GM12878 (cell line): ENCODE measurements around the gene MEN1. TPM values are rescaled to one million over a fixed set of nuclear protein-coding genes. Genes with fewer than 3 reads are reported as not detected.

ENCODE experiments used
- ATF3 ChIP-seq: IDR thresholded peaks from 2 replicates; pipeline ENCODE4 v1.6.1; 2011; ENCODE audit warnings: low read depth, mild to moderate bottlenecking, low read length, moderate library complexity, borderline replicate concordance; ENCODE audit errors: extremely low read depth
- CHD4 ChIP-seq: fragments of 200-600 bp; sonication (generic); IDR thresholded peaks from 2 replicates; pipeline ENCODE4 v1.6.1; 2016; ENCODE audit warnings: mild to moderate bottlenecking
- CREM ChIP-seq: IDR thresholded peaks from 2 replicates; pipeline ENCODE4 v1.6.1; 2014; ENCODE audit warnings: antibody characterized with exemption, low read depth
- ESRRA ChIP-seq: IDR thresholded peaks from 2 replicates; pipeline ENCODE4 v1.6.1; 2012; ENCODE audit warnings: mild to moderate bottlenecking, low read length, improper control_type of control experiment
- EZH2 ChIP-seq: IDR thresholded peaks from 2 replicates; pipeline ENCODE4 v1.6.1; 2012; ENCODE audit warnings: low read depth, mild to moderate bottlenecking, control low read depth, inconsistent platforms, low read length, borderline replicate concordance; ENCODE audit not compliant: control insufficient read depth
- GATAD2B ChIP-seq: fragments of 450-650 bp; conservative IDR thresholded peaks from 2 replicates; pipeline ENCODE4 v1.6.1; 2017; ENCODE audit warnings: low read depth, mild to moderate bottlenecking, moderate library complexity
- HDAC6 ChIP-seq: fragments of 200-600 bp; sonication (generic); IDR thresholded peaks from one replicate; pipeline ENCODE4 v1.8.0; 2017; ENCODE audit warnings: antibody characterized with exemption; ENCODE audit not compliant: unreplicated experiment
- IKZF1 ChIP-seq: fragments of 450-650 bp; conservative IDR thresholded peaks from 2 replicates; pipeline ENCODE4 v1.6.1; 2017; ENCODE audit warnings: antibody characterized with exemption, mild to moderate bottlenecking
- IKZF2 ChIP-seq, 2 experiments: fragments of 450-650 bp; IDR thresholded peaks; 2 replicates each; pipeline ENCODE4 v1.6.1; 2017; ENCODE audit warnings: mild to moderate bottlenecking in 2 of 2, moderate library complexity in 2 of 2
- IRF4 ChIP-seq: IDR thresholded peaks from 2 replicates; pipeline ENCODE4 v1.6.1; 2011; ENCODE audit warnings: low read depth, low read length
- JUNB ChIP-seq: IDR thresholded peaks from 2 replicates; pipeline ENCODE4 v1.6.1; 2016; ENCODE audit warnings: antibody characterized with exemption, mild to moderate bottlenecking
- KLF5 ChIP-seq: fragments of 450-650 bp; IDR thresholded peaks from 2 replicates; pipeline ENCODE4 v1.6.1; 2014; ENCODE audit warnings: mild to moderate bottlenecking; ENCODE audit not compliant: partially characterized antibody
- MTA3 ChIP-seq: IDR thresholded peaks from 2 replicates; pipeline ENCODE4 v1.6.1; 2012; ENCODE audit warnings: low read length, inconsistent platforms, borderline replicate concordance
- NFIC ChIP-seq: IDR thresholded peaks from 2 replicates; pipeline ENCODE4 v1.6.1; 2012; ENCODE audit warnings: low read depth, mild to moderate bottlenecking, inconsistent platforms, low read length, moderate library complexity
- NFYB ChIP-seq: IDR thresholded peaks from 2 replicates; pipeline ENCODE4 v1.6.1; 2011; ENCODE audit warnings: low read depth, mild to moderate bottlenecking, low read length, improper control_type of control experiment, moderate library complexity; ENCODE audit not compliant: insufficient read depth
- NKRF ChIP-seq: fragments of 450-650 bp; conservative IDR thresholded peaks from 2 replicates; pipeline ENCODE4 v1.6.1; 2017; ENCODE audit warnings: mild to moderate bottlenecking, moderate library complexity
- RB1 ChIP-seq: fragments of 450-650 bp; formaldehyde crosslinking; IDR thresholded peaks from 2 replicates; pipeline ENCODE4 v1.6.1; 2017; ENCODE audit warnings: mild to moderate bottlenecking, borderline replicate concordance
- SKIL ChIP-seq: fragments of 450-650 bp; IDR thresholded peaks from 2 replicates; pipeline ENCODE4 v1.6.1; 2017; ENCODE audit warnings: mild to moderate bottlenecking, low read depth, inconsistent platforms; ENCODE audit not compliant: poor library complexity, severe bottlenecking
- SMC3 ChIP-seq: IDR thresholded peaks from 2 replicates; pipeline ENCODE4 v1.6.1; 2011; ENCODE audit warnings: low read length, improper control_type of control experiment, borderline replicate concordance
- SREBF1 ChIP-seq: IDR thresholded peaks from 2 replicates; pipeline ENCODE4 v1.6.1; 2012; ENCODE audit warnings: mild to moderate bottlenecking, low read length
- SUPT20H ChIP-seq: IDR thresholded peaks from 2 replicates; pipeline ENCODE4 v1.6.1; 2011; ENCODE audit warnings: low read depth, mild to moderate bottlenecking, low read length, moderate library complexity, borderline replicate concordance; ENCODE audit not compliant: control insufficient read depth
- TARDBP ChIP-seq: IDR thresholded peaks from 2 replicates; pipeline ENCODE4 v1.6.1; 2016; ENCODE audit warnings: borderline replicate concordance
- TCF12 ChIP-seq: IDR thresholded peaks from 2 replicates; pipeline ENCODE4 v1.6.1; 2011; ENCODE audit warnings: low read depth, mild to moderate bottlenecking, low read length
- TCF3 ChIP-seq: IDR thresholded peaks from 2 replicates; pipeline ENCODE4 v1.6.1; 2012; ENCODE audit warnings: low read depth, mild to moderate bottlenecking, low read length, borderline replicate concordance; ENCODE audit not compliant: insufficient read depth
- WRNIP1 ChIP-seq: IDR thresholded peaks from 2 replicates; pipeline ENCODE4 v1.6.1; 2011; ENCODE audit warnings: low read depth, low read length, improper control_type of control experiment, borderline replicate concordance
- polyA plus RNA-seq, 11 experiments: library from polyadenylated mRNA; depleted of rRNA in 4 of 11; unstranded in 6 of 11; stranded (reverse) in 5 of 11; fragments of >200 nt; fragmentation: Nextera tagmentation in 4 of 11; fragmentation: Illumina TruSeq in 1 of 11; extraction: Ambion mirVana in 4 of 11; extraction: Trizol in 1 of 11; gene quantifications; 1 replicate in 1 of 11; 2 replicates in 10 of 11; pipeline versions ENCODE4 v1.2.1 to v1.2.3, GENCODE V29; 2011 to 2016; ENCODE audit warnings: inconsistent platforms in 2 of 11, missing spikeins in 2 of 11, low read depth in 1 of 11
- total RNA-seq, 4 experiments: library from RNA; depleted of rRNA in 3 of 4; stranded (reverse); fragments of >200 nt in 3 of 4; fragmentation: Illumina TruSeq in 1 of 4; extraction: Trizol in 1 of 4; gene quantifications; 2 replicates each; pipeline versions ENCODE4 v1.2.1 to v1.2.3, GENCODE V29; 2013 to 2021

The MEN1 gene
- total and polyA plus RNA-seq, 10 of the 15 experiments (the other 5 are each of a cell fraction or from before 2014, with no cell fraction given): 2.5 to 39.7 (median 20.7) TPM

GRCh38 chr11:64848826-64849597 lies 38.7 kb upstream of the MEN1 start (continued):
- TF ChIP-seq NKRF (no peak), TCF12 (0 out of 2 replicates have a peak, but pooled peaks have one; percentile 45), GATAD2B (peak; percentile 73; the same call in 1 of the 2 replicates), ESRRA (no peak), ATF3 (no peak), TCF3 (no peak), CREM (no peak), RB1 (0 out of 2 replicates have a peak, but pooled peaks have one; percentile 19), JUNB (no peak), HDAC6 (no peak), NFYB (no peak), MTA3 (no peak), SREBF1 (no peak), SUPT20H (no peak), TARDBP (no peak), KLF5 (no peak), NFIC (no peak), CHD4 (no peak), WRNIP1 (no peak), IRF4 (no peak), SMC3 (no peak; the same call in 1 of the 2 replicates), EZH2 (no peak), IKZF2 (IDR thresholded peaks at IDR 0.05) (peak in 1 of 2 experiments; percentile 32; a peak in 1 of 4 replicates), IKZF1 (peak; percentile 52; the same call in 1 of the 2 replicates), SKIL (no peak)
